GM18508 (cell line): Measurements from ENCODE around the gene ALG3.
"Not testable (repeated sequence)": the region's sequence is repeated elsewhere in the genome, so short reads cannot be mapped to it uniquely, and the experiment has no call there.

Experiments used
- ATAC-seq: cut with Tn5 transposase; IDR thresholded peaks from one replicate; pipeline ENCODE4 v1.9.1; 2021; ENCODE audit warnings: moderate number of reproducible peaks; ENCODE audit not compliant: insufficient read depth, unreplicated experiment

Gene ALG3

DNA sequence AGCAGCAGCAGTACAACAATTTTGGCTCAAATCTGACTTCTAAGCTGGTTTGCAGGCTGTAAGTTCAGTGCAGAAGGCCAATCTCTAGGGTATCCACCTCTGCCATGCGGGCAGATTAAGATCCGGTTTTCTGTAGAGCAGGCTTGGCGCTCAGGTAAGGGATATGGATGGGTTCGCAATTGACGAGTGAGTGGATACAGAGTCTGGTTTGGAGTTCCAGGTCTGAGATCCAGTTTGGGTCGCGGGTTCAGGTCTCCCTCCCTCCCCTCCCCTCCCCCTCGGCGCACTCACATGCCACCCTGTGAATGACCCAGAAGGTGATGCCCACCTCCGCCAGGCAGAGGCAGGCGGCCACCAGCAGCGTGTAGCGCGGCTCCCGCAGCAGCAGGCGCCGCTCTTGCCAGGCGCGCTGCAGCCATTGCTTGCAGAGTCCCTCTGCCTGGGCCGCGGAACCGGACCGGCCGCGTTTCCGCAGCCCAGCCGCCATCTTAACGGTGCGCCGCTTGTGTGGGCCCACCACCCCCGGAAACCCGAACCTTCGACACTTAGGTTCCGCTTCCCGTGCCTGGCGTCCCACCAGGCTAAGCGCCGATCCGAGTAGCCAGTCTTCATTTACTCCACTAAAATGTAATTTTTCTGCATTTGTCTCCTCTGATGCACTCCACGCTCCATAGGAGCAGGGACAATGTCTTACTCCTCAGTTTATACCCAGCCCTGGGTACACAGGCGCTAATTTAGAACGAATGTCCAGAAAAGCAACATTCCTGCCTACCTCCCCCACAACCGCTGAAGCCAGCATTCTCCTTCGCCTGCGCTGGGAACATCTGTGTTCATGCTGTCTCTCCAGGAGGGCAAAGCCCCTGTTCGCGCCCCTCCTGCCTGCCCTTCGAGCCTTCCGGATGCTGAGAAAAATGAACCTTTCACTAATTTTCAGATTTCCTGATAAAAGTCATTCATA lies at the start of gene ALG3:
Gene ALG3, minus strand, starts transcription at position 509 of the 958 bp plus-strand sequence. Its CDS starts 22 bp downstream, at position 487.
- no peak for ATAC-seq

DNA sequence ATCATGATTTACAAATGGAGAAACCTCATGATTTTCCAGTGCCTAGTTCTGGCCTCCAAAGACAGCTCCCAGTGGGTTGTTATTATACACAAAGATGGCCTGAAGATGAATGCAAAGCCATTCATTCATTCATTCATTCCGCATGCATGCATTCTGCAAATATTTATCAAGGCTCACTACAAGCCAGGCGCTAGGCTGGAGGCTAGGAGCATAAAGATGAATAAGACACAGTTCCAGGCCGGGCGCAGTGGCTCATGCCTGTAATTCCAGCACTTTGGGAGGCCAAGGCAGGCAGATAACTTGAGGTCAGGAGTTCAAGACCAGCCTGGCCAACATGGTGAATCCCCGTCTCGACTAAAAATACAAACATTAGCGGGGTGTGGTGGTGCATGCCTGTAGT lies 47.9 kb upstream of the ALG3 start:
- no peak for ATAC-seq

DNA sequence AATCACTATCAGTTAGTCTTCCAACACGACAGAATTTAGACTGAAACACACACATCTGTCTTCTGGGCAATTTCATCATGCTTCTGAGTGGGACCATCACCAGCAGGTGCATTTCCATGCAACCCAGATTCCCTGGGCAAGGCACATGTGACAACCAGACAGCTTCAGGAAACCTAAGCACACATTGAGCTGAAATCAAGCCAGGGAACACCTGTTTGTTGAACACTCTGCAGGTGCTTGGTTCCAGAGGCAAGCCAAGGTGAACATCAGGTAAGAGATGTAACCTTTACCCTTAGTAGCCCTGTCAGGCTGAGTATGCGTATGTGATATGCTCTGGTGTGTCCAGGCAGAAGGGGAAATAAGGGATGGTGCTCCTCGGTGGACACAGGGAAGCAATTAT lies 47.0 kb upstream of the ALG3 start:
- no peak for ATAC-seq

DNA sequence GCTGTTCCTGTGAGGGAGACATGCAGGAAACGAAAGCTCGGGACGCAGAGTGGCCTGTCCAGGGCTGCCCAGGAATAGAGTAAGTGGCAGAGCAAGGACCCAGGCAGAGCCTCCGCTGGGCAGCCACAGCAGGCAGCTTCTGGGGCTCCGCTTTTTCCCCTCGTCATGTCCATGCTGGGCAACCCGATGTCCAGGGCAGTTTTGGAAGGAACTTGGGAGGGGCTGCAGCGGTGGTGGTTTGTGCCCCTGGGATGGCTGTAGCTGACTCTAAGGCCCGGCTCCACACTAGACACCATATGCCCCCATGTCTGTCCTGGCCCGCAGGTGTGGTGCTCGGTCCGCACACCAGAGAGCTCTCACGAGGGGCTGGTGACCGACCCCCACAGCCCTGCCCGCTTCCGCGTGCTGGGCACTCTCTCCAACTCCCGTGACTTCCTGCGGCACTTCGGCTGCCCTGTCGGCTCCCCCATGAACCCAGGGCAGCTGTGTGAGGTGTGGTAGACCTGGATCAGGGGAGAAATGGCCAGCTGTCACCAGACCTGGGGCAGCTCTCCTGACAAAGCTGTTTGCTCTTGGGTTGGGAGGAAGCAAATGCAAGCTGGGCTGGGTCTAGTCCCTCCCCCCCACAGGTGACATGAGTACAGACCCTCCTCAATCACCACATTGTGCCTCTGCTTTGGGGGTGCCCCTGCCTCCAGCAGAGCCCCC lies 43.1 kb upstream of the ALG3 start:
- ATAC-seq: no peak

DNA sequence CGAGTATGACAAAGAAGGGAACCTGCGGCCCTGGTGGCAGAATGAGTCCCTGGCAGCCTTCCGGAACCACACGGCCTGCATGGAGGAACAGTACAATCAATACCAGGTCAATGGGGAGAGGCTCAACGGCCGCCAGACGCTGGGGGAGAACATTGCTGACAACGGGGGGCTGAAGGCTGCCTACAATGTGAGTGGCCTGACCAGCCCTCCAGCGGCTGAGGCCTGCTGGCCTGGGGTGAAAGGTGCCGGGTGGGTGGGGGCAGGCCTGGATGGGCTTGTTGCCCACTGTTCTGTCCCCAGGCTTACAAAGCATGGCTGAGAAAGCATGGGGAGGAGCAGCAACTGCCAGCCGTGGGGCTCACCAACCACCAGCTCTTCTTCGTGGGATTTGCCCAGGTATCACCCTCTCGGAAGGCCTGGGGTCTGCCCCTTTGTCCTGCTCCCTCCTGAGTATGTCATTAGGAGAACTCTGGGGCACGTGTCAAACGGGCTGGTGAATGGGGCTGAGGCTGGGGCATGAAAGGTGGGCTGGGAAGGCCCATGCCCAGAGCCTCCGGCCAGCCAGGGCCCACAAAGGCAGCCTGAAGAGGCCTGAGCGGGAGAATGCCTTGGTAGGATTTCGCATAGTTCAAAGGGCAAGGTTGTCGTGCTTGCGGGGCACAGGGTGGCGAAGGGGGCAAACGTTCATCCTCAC lies 42.4 kb upstream of the ALG3 start:
- ATAC-seq: no peak

DNA sequence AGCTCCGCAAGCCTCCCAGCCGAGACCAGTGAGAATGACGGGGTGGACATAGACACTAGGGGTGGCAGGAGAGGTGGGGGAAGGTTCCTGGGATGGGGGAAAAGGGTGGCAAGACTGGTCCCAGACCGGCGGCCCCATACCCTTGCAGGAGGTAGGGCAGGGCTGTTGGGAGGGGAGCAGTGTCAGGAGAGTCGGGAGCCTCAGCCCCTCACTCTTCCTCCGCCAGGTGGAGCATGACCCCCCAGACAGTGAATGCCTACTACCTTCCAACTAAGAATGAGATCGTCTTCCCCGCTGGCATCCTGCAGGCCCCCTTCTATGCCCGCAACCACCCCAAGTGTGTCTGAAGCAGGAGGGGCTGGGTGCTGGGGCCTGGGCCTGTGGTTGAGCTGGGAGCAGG lies 41.6 kb upstream of the ALG3 start:
- no peak for ATAC-seq

DNA sequence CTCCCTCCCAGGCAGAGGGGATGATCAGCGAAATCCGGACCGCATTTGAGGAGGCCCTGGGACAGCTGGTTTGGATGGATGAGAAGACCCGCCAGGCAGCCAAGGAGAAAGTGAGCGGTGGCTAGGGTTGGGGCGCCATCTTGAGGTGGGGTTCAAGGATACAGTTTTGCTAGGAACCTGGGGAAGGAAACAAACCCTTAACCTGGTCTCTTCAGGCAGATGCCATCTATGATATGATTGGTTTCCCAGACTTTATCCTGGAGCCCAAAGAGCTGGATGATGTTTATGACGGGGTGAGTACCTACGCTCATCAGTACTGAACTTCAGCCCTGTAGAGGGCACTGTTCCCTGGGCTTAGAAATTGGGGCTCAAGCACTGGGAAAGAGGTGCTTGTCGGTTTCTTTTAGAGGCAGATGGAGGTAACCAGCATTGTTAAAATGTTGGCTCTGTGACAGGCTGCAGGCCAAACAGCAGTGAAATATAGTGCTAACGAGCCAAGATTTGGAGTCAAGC lies 40.7 kb upstream of the ALG3 start:
- ATAC-seq: no peak

DNA sequence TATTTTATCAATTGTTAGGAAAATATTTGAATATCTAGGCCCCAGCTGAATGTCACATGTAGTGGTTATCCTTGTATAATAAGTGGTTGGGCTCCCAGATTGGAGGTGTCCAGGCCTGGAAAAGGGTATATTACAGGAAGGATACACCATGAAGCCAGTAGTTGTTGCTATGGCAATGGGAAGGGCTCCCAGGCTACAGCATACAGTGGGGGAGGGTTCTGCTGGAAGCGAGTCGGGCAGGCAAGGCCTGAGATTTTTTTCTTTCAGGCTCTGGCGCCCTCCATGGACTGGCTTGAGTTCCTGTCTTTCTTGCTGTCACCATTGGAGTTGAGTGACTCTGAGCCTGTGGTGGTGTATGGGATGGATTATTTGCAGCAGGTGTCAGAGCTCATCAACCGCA lies 35.9 kb upstream of the ALG3 start:
- no peak for ATAC-seq

DNA sequence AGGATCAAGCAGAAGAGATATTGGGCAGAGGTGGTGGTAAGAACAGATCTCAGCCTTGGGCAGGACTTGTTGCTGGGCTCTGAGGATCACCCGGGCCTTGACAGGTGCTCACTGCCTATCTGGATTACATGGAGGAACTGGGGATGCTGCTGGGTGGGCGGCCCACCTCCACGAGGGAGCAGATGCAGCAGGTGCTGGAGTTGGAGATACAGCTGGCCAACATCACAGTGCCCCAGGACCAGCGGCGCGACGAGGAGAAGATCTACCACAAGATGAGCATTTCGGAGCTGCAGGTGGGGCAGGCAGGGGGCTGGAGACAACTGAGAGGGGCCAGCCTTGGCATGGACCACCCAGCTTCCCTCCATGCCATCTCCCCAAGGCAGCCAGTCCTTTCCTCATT lies 34.9 kb upstream of the ALG3 start:
- no peak for ATAC-seq

DNA sequence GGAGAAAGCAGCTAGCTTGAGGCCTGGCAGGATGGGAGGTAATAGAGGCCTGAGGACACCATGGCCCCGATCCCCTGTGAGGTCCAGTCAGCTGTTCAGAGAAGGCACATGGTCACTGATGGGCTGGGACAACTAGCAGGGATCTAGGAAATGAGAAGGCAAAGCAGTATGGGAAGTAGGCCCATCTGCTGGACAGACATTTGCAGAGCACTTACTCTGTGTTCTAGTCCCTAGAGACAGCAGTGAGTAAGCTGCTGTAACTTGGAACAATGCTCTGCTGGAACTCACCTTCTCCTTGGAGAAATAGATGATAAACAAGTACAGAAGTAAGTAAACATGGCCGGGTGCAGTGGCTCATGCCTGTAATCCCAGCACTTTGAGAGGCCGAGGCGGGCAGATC lies 34.2 kb upstream of the ALG3 start:
- ATAC-seq: no peak

DNA sequence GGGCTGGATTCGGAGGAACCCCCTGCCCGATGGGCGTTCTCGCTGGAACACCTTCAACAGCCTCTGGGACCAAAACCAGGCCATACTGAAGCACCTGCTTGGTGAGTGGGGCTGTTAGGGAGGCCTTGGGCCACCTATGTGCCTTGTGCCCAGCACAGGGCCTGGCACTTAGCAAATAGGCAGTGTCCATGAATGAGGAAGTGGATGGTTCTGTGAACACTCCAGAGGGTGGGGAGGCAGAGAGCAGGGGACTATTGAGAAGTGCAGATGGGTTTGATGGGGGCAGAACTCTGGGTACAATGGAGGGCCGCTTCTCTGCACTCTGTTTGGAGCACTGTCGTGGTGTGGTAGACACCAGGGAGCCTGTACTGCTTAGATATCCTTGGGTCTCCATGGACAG lies 28.6 kb upstream of the ALG3 start:
- no peak for ATAC-seq

DNA sequence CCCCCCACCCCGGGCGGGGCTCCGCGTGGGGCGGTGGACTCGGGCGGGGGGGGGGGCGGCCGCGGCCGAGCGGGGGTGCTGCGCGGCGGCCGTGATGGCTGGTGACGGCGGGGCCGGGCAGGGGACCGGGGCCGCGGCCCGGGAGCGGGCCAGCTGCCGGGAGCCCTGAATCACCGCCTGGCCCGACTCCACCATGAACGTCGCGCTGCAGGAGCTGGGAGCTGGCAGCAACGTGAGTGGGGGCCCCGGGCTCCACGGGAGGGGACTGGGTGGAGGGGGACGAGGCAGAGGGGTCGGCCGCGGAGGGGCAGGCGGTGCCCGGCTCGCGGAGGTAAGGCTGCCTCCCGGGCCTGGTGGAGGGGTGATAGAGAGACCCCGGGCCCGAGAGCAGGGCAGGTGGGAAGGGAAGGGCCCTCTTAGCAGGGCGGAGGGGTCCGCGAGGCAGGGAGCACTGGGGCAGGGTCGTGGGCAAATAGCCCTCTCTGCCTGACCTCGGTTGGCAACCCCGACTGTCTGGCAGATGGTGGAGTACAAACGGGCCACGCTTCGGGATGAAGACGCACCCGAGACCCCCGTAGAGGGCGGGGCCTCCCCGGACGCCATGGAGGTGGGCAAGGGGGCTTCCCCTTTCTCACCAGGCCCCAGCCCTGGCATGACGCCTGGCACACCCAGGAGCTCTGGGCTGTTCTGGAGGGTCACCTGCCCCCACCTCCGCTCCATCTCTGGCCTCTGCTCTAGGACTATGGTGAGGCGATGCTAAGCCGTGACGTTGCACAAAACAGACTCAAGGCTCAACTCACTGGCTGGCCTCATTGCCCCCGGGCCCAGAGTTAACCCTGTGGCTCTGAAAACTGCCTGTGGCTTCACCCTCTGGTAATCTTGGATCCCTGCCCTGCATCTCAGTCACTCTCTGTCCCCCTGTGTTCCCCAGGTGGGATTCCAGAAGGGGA lies 27.5 kb upstream of the ALG3 start, which contains the start of gene ECE2:
Gene ECE2, plus strand, starts transcription at position 62 of the 950 bp plus-strand sequence. Its CDS starts 132 bp downstream, at position 194.
- no peak for ATAC-seq

DNA sequence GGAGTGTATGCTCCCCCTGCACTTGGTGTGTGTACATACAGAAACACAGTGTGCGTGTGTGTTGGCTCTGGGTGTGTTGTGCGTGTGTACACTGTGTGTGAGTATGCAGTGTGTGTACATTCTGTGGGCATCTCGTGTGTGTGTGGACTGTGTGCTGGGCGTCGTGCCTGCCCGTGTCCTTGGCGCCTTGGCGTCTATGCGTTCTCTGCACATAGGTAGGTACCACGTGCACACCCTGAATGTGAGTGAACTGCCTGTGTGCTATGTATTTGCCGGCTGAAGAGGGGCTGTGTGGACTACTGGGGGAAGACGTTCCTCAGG lies 26.6 kb upstream of the ALG3 start:
- ATAC-seq: no peak

DNA sequence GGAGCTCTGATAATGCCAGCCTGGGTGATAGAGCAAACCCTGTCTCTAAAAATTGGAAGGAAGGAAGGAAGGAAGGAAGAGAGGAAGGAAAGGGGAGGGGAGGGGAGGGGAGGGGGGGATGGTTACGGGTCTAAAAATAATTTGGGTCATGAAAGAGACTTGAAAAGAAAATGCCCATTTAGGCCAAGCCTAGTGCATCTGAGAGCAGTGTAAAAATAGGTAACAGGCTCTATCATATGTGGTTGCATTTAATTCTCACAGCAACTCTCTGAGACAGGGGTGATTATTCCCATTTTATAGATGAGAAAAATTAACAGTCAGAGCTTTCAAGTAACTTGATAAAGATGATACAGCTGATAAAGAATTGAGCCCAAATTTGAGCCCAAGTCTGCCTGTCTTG lies 23.5 kb upstream of the ALG3 start:
- ATAC-seq: no peak

DNA sequence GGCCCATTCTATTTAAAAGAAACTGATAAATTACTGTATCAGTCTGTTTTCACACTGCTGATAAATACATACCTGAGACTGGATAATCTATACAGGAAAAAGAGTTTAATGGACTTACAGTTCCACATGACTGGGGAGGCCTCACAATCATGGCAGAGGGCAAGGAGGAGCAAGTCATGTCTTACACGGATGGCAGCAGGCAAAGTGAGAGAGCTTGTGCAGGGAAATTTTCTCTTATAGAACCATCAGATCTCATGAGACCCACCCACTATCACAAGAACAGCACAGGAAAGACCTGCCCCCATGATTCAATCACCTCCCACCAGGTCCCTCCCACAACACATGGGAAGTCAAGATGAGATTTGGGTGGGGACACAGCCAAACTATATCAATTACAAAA lies 18.5 kb upstream of the ALG3 start:
- ATAC-seq: not testable (repeated sequence)

DNA sequence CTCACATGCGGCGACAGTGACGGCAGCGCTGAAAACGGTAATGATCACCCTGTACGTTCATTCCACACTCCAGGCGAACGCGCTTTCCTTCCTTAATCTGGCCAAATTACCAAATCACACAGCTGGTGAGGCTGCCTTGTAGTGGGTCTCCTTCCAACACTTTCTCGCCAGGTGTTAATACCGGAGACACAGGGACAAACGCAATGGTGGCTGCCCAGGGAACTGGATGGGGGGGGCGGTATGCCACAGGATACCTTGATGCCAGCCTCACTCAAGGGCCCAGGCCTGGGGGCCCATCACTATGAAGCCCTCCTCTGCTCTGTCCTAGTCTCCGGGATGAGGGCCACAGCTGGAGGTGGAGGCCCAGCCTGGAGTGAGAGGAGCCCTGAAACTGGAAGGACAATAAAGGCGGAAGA lies 14.0 kb upstream of the ALG3 start:
- ATAC-seq: no peak

DNA sequence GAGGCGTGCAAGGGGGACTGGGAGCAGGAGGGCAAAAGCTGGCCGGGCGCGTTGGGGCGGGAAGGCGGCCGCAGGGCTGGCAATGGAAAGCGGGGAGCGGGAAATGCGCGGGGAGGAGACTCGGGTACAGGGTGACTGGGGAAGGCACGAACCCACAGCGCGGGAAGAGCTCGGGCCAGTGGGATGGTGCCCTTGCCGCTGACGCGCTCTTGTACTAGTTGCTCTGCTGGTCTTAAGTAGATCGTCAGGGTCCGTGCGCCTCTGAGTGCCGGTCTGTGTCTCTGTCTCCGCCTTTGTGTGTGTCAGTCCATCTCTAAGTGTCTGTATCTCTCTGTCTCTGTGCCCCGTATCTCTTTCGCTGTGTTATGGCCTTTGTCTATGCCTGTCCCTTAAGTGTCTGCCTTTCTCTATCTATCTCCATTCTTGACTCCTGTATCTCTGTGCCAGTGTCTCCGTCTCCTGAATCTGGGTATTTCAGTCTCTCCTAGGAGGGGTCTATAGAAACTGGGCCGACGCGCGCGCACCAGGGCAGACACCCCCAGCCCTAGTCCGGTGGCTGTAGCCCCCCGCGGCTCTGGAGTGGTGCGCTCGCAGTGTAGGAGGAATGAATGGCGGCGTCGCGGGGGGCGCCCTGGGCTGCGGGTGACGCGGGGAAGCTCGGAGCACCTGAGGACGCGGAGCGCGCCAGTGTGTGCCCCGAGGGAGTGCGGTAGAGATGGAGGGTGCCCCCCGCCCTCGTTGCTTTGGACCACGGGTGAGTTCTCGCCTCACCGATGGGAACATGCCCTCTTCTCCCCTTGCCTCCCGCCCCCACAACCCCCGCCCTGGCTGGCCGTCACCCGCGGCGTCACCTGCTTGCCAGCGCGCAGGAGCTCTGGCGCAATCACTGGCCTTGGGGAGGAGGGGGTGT lies 13.3 kb upstream of the ALG3 start:
- ATAC-seq: no peak

DNA sequence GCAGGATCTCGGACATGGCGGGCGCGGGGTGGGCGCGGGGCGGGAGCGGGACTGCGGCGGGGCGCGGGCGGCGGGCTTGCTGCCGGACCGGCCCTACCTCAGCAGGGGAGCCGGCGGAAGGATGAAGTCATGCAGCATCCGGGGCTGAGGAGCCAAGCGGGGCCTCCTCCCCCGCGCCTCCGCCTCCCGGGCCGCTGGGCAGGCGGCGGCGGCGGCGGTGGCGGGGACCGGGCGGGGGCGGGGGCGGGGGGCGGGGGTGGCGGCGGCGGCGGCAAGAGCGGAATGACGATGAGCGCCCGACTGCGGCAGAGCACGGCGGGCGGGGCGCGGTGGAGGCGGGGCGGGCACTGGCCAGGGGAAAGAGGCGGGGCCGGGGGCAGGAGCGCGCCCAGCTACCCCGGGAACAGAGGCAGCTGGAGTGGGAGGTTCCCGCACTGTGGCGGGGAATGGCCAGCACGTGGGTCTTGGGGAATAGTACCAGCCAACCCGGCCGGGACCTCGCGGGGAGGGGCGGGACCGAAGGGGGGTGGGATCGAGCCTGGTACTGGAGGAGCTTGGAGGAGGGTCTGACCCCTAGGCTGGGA lies 12.6 kb upstream of the ALG3 start, which contains the start of gene CAMK2N2:
Gene CAMK2N2, minus strand, starts transcription at position 284 of the 584 bp plus-strand sequence. Its CDS starts 268 bp downstream, at position 16.
- no peak for ATAC-seq
